ENCODE results near the gene ATXN7. TPM values are rescaled to one million over a fixed set of nuclear protein-coding genes. Genes with fewer than 3 reads are reported as not detected.

The ATXN7 gene, protein sequence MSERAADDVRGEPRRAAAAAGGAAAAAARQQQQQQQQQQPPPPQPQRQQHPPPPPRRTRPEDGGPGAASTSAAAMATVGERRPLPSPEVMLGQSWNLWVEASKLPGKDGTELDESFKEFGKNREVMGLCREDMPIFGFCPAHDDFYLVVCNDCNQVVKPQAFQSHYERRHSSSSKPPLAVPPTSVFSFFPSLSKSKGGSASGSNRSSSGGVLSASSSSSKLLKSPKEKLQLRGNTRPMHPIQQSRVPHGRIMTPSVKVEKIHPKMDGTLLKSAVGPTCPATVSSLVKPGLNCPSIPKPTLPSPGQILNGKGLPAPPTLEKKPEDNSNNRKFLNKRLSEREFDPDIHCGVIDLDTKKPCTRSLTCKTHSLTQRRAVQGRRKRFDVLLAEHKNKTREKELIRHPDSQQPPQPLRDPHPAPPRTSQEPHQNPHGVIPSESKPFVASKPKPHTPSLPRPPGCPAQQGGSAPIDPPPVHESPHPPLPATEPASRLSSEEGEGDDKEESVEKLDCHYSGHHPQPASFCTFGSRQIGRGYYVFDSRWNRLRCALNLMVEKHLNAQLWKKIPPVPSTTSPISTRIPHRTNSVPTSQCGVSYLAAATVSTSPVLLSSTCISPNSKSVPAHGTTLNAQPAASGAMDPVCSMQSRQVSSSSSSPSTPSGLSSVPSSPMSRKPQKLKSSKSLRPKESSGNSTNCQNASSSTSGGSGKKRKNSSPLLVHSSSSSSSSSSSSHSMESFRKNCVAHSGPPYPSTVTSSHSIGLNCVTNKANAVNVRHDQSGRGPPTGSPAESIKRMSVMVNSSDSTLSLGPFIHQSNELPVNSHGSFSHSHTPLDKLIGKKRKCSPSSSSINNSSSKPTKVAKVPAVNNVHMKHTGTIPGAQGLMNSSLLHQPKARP
- total RNA-seq (10 to 100 TPM in 1 of 2 donors, 1 to 10 TPM in 1; 7.7 to 13.6 TPM), polyA plus RNA-seq (1 to 10 TPM; 2.8 to 3.5 TPM)

DNA sequence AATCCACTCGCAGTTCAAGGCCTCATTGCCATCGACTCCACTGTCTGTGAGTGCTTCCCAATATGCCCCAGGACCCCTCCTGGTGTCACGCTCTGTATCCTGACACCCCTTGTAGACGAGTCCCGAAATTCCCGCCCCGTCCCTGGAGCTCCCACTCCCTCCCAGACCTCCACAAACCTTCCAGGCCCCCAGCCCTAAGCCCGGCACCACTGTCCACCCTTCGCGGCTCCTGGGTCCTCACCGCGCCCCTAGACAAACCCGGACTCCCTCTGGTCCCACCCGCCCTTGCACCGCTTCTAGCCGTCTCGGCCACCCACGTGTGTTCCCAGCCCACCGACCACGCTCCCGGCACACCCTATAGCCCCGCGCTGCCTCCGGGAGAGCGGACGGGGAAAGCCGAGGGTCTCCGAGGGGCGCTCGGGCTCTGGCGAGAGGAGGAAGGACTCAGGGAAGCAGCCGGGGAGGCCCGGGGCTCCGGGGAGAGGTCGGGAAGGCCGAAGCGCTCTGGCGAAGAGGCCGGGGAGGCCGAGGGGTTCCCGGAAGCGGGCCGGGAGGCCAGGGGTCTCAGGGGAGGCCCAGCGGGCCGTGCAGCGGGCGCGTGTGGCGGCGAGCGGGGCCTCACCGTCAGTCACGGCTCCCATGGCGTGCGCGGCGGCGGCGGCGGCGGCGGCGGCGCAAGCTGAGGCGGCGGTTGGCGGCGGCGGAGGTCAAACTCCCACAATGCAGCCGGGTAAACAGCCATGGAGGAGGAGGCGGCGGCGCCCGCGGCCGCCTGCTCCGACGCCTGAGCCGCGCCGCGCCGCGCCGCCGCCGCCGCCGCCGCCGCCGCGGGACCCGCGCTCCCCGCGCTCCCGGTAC lies at the start of gene ATXN7, which contains the start of gene THOC7:
Gene ATXN7, plus strand, starts transcription at position 718 of the 858 bp plus-strand sequence. CDS start 48,732 bp downstream, outside the sequence.
Gene THOC7, minus strand, starts transcription at position 656 of the 858 bp plus-strand sequence. Its CDS starts 15 bp downstream, at position 641.
- WGBS, result under 1% methylated on average over 96 of the region's 98 CpGs
- peak; percentile 77 for DNase-seq (ENCODE audit: low spot score)
- Histone ChIP-seq H3K27ac (ENCODE audit: low read depth in 1 of 2, low read length in 2 of 2) (peak within 1 kb of the TSS; percentile 87 to 94), H3K9me3 (ENCODE audit: control insufficient read depth in 4 of 4, low read length in 3 of 4) (no peaks in the 10 kb centered on the region), H3K27me3 (ENCODE audit: control insufficient read depth in 4 of 4, insufficient read depth in 4 of 4, low read length in 3 of 4) (no peaks in the 10 kb centered on the region), H3K9ac (ENCODE audit: low read depth in 1 of 2, low read length in 2 of 2) (peak within 1 kb of the TSS; percentile 69 to 86), H3K4me1 (ENCODE audit: control insufficient read depth in 4 of 4, insufficient read depth in 4 of 4, low read length in 3 of 4) (peaks cover 0 to 13% (median 11%) of the 10 kb centered on the region in 4 donors), H3K36me3 (ENCODE audit: control insufficient read depth in 4 of 4, insufficient read depth in 3 of 4, low read depth in 1 of 4, low read length in 3 of 4) (no peaks in the 10 kb centered on the region), H3K4me3 (ENCODE audit: low read depth in 1 of 3, low read length in 3 of 3) (peak within 1 kb of the TSS; percentile 69 to 100 (median 81))
- no peak for TF ChIP-seq EGR1 (IDR thresholded peaks at IDR 0.05; ENCODE audit: low read depth in 2 of 2)
- TF ChIP-seq, protein P1, sequence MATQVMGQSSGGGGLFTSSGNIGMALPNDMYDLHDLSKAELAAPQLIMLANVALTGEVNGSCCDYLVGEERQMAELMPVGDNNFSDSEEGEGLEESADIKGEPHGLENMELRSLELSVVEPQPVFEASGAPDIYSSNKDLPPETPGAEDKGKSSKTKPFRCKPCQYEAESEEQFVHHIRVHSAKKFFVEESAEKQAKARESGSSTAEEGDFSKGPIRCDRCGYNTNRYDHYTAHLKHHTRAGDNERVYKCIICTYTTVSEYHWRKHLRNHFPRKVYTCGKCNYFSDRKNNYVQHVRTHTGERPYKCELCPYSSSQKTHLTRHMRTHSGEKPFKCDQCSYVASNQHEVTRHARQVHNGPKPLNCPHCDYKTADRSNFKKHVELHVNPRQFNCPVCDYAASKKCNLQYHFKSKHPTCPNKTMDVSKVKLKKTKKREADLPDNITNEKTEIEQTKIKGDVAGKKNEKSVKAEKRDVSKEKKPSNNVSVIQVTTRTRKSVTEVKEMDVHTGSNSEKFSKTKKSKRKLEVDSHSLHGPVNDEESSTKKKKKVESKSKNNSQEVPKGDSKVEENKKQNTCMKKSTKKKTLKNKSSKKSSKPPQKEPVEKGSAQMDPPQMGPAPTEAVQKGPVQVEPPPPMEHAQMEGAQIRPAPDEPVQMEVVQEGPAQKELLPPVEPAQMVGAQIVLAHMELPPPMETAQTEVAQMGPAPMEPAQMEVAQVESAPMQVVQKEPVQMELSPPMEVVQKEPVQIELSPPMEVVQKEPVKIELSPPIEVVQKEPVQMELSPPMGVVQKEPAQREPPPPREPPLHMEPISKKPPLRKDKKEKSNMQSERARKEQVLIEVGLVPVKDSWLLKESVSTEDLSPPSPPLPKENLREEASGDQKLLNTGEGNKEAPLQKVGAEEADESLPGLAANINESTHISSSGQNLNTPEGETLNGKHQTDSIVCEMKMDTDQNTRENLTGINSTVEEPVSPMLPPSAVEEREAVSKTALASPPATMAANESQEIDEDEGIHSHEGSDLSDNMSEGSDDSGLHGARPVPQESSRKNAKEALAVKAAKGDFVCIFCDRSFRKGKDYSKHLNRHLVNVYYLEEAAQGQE (IDR thresholded peaks at IDR 0.05), result no peak

GRCh38 chr3:63814237-63814636 lies 49.4 kb upstream of the ATXN7 start:
- DNase-seq (ENCODE audit: low spot score), result no peak
- no peaks in the 10 kb centered on the region for H3K27me3 ChIP-seq (ENCODE audit: control insufficient read depth in 4 of 4, insufficient read depth in 4 of 4, low read length in 3 of 4)
- no peaks in the 10 kb centered on the region for H3K9me3 ChIP-seq (ENCODE audit: control insufficient read depth in 4 of 4, low read length in 3 of 4)
- TF ChIP-seq SP1 (IDR thresholded peaks at IDR 0.05) (no peak), ZBTB33 (IDR thresholded peaks at IDR 0.05) (no peak), RXRA (IDR thresholded peaks at IDR 0.05) (no peak), GABPA (IDR thresholded peaks at IDR 0.05 in 1 of 2, conservative IDR thresholded peaks at IDR 0.05 in 1 of 2) (no peak), FOXA1 (IDR thresholded peaks at IDR 0.05) (no peak), EGR1 (IDR thresholded peaks at IDR 0.05; ENCODE audit: low read depth in 2 of 2) (no peak), RAD21 (IDR thresholded peaks at IDR 0.05) (no peak), HNF4A (conservative IDR thresholded peaks at IDR 0.05) (no peak), FOXA2 (IDR thresholded peaks at IDR 0.05) (no peak), TAF1 (conservative IDR thresholded peaks at IDR 0.05) (no peak), ATF3 (IDR thresholded peaks at IDR 0.05) (no peak), HNF4G (IDR thresholded peaks at IDR 0.05) (no peak), YY1 (IDR thresholded peaks at IDR 0.05) (no peak)
- TF ChIP-seq, protein P2, sequence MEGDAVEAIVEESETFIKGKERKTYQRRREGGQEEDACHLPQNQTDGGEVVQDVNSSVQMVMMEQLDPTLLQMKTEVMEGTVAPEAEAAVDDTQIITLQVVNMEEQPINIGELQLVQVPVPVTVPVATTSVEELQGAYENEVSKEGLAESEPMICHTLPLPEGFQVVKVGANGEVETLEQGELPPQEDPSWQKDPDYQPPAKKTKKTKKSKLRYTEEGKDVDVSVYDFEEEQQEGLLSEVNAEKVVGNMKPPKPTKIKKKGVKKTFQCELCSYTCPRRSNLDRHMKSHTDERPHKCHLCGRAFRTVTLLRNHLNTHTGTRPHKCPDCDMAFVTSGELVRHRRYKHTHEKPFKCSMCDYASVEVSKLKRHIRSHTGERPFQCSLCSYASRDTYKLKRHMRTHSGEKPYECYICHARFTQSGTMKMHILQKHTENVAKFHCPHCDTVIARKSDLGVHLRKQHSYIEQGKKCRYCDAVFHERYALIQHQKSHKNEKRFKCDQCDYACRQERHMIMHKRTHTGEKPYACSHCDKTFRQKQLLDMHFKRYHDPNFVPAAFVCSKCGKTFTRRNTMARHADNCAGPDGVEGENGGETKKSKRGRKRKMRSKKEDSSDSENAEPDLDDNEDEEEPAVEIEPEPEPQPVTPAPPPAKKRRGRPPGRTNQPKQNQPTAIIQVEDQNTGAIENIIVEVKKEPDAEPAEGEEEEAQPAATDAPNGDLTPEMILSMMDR (IDR thresholded peaks at IDR 0.05; ENCODE audit: low read depth, low read length, missing input control), result no peak
- TF ChIP-seq, protein P1 (IDR thresholded peaks at IDR 0.05), result no peak
- no peak overlapping the region for H3K27ac ChIP-seq (ENCODE audit: low read depth in 1 of 2, low read length in 2 of 2)
- 64% methylated on average over 3 of the region's 3 CpGs for WGBS
- H3K36me3 ChIP-seq (ENCODE audit: control insufficient read depth in 4 of 4, insufficient read depth in 3 of 4, low read depth in 1 of 4, low read length in 3 of 4), result no peaks in the 10 kb centered on the region
- H3K9ac ChIP-seq (ENCODE audit: low read depth in 1 of 2, low read length in 2 of 2), result no peak overlapping the region
- no peaks in the 10 kb centered on the region for H3K4me1 ChIP-seq (ENCODE audit: control insufficient read depth in 4 of 4, insufficient read depth in 4 of 4, low read length in 3 of 4)
- H3K4me3 ChIP-seq (ENCODE audit: low read depth in 1 of 3, low read length in 3 of 3), result no peak overlapping the region

All from liver (tissue), 9 donors.